SU-DHL-6 (cell line): ENCODE data around the gene DCDC2.

ENCODE experiments used
- EZH2phosphoT487 ChIP-seq: fragments of 200-600 bp; sonication (generic), shearing (Covaris generic); conservative IDR thresholded peaks from 2 replicates; pipeline ENCODE4 v1.6.1; 2018; ENCODE audit warnings: mild to moderate bottlenecking, antibody characterized with exemption, low read length, moderate library complexity, mixed read lengths
- TF ChIP-seq, protein P1 (sequence below): fragments of 200-600 bp; sonication (generic); IDR thresholded peaks from one replicate; pipeline ENCODE4 v1.5.1; 2017; ENCODE audit warnings: antibody characterized with exemption, mild to moderate bottlenecking, low read length, moderate library complexity; ENCODE audit not compliant: insufficient read depth, poor library complexity, severe bottlenecking

DNA sequence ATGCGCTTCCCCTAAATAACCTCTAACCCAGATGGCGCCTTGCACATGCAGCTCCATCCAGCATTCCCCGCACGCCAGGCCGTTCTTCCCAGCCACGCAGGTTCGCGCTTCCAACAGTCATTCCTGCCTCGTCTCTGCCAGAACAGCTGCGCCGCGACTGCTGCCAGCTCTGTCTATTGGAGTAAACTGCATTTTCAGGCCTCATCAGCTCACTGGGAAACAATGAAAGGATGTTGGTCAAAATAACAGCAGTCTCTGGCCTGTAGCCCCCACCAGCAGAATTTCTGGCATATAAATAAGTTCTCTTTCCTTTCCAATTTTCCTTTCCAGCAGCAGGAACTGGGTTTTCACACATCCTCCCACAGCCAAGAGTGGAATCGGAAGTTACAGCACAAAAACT is 217.3 kb downstream of the DCDC2 start:
- TF ChIP-seq, protein P1, sequence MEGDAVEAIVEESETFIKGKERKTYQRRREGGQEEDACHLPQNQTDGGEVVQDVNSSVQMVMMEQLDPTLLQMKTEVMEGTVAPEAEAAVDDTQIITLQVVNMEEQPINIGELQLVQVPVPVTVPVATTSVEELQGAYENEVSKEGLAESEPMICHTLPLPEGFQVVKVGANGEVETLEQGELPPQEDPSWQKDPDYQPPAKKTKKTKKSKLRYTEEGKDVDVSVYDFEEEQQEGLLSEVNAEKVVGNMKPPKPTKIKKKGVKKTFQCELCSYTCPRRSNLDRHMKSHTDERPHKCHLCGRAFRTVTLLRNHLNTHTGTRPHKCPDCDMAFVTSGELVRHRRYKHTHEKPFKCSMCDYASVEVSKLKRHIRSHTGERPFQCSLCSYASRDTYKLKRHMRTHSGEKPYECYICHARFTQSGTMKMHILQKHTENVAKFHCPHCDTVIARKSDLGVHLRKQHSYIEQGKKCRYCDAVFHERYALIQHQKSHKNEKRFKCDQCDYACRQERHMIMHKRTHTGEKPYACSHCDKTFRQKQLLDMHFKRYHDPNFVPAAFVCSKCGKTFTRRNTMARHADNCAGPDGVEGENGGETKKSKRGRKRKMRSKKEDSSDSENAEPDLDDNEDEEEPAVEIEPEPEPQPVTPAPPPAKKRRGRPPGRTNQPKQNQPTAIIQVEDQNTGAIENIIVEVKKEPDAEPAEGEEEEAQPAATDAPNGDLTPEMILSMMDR, result no peak
- TF ChIP-seq EZH2phosphoT487, result no peak
